Measurements from ENCODE around the gene KCNIP2.
"Not testable (repeated sequence)": the region's sequence is repeated elsewhere in the genome, so short reads cannot be mapped to it uniquely, and the experiment has no call there.

Gene KCNIP2

GRCh38 chr10:101827919-101828600 lies 15.5 kb downstream of the KCNIP2 start:
- no peak for ATAC-seq

DNA sequence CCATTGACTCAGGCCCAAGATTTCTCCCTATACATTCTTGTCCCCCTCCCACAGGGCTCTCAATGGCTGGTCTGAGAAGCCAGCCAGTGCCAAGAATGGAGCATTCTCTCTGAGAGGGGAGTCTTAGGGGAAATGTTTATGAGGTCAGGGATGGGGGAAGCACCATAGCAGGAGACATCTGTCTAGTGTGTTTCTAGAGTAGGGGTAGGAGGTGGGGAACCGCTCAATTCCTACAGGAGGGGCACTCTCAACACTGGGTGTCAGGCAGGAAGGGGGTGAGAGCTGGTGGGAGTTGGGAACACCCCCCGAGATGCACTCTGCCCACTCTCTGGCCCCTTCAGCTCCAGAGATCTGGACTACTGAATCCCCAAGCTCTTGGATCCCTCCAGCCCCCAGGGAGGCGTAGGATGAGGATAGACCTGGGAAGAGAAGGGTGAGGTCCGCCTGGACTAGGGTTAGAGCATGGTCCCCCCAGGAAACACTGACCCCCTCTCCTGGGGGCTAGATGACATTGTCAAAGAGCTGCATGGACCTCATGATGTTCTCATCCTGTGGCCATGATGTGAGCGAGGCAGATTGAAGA lies 16.7 kb downstream of the KCNIP2 start:
- no peak for ATAC-seq

GRCh38 chr10:101824736-101825135 lies 18.9 kb downstream of the KCNIP2 start:
- no peak for ATAC-seq

- ATAC-seq = peak; percentile 18 to 33
Observed at GRCh38 chr10:101818872-101819633, 24.5 kb downstream of the KCNIP2 start.

DNA sequence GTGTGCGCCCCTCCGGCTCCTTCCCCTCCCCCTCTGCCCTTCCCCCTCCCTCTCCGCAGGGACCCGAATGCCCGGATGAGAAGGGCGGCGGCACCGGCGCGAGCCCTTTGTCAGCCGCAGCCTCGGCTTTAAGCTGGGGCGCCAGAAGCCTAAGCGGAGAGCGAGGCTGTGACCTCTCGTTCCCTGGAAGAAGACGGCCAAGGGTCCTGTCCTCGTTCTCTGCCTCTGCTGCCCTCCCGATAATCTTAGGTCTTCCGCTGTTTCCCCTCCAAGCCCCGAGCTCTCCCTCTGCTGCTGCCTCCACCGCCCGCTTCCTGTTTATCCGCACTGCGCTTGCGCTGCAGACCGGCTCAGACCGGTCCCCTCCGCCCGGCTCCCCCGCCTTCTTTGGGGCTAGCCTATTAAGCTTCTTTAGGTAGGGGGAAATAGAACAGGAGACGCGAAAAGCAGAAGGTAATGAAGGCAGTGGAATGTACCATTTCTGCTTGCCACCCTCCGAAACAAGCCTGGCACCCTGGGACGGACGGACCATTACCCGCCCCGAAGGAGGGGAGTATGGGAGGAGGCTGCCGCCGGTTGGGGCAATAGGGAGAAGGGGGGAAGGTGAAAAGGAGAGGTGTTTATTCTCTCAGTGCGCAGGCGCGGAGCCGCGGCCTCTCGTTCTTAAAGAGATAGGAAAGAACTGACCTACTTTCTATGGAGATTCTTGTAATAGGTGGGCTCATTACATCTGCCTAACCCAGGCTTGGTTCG lies 25.3 kb downstream of the KCNIP2 start, which contains the start of gene OGA:
OGA (minus strand) TSS at position 326 of the 753 bp plus-strand sequence. CDS start 422 bp downstream, outside the sequence.
- peak; percentile 92 to 94 for ATAC-seq

- ATAC-seq = peak; percentile 0
Observed at GRCh38 chr10:101817337-101818118, 26.1 kb downstream of the KCNIP2 start.

DNA sequence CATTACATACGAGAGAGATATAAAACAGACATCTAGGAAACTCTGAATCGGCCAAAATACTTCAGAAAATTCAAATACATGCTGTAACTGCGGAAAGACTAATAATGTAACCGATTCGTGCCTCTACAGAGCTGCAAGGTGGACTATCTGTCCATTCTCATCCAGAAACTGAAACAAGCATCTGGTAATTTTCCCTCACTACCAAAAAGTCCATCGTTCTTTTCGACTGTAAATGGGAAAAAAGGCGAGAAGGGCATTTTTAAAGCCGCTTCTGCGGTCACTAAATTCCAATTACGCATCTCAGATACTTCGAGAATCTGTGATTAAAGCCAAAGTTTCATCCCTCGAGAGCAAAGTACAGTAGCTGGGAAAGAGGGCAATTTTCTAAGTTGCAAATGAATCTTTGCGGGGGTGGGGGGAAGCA lies 26.7 kb downstream of the KCNIP2 start:
- no peak for ATAC-seq

DNA sequence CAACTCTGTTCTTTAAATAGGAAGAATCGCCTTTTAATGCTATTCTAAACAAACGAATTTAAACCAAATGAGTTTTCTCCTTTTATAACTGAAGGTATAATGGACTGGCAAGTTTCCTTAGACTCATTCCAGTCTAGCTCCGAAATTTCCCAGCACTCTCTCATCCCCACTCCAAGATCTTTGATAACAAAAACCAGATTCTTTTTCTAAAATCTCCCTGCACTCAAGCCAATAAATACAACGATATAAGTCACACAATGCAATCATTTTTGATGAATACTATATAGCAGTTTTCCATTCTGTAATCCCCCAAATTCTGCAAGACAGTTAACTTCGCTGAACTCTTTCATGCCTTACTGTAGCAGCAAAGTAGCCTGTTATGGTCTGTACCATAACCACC lies 27.2 kb downstream of the KCNIP2 start:
- ATAC-seq = no peak

GRCh38 chr10:101814466-101815071 lies 29.0 kb downstream of the KCNIP2 start:
- ATAC-seq = peak; percentile 38 to 51

- no peak for ATAC-seq
Observed at GRCh38 chr10:101812606-101813005, 31.0 kb downstream of the KCNIP2 start.

GRCh38 chr10:101807158-101807557 lies 36.4 kb downstream of the KCNIP2 start:
- ATAC-seq = no peak

GRCh38 chr10:101803511-101803910 lies 40.1 kb downstream of the KCNIP2 start:
- ATAC-seq = no peak

DNA sequence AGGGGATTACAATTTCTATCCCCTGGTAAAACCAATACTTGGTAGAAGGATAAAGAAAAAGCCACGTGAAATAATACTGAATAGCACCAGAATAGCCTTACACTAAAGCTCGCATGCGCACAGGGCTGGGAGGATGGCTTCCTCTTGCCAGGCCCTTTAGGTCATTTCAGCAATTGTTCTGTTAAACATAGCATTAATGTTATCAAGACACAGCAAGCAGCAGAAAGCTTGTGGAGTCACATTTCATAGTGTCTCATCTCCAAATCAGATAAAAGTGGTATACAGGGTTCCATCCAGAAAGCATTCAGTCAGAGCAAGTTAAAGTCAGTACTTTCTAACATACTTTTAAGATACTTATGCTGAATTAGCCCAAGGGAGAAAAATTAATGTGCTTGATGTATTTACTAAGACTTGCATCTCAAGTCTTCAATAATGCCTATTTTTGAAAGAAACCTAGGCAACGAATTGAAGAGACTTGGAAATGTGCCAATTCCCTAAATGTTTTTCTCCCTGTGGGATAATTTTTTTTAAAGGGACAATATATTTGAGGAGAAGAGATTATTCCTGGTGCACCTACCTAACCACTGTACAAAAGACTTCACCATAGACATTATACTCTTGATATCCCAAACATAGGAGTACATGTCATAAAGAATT lies 46.1 kb downstream of the KCNIP2 start:
- no peak for ATAC-seq

- no peak for ATAC-seq
Observed at GRCh38 chr10:101793526-101793925, 50.1 kb downstream of the KCNIP2 start.

DNA sequence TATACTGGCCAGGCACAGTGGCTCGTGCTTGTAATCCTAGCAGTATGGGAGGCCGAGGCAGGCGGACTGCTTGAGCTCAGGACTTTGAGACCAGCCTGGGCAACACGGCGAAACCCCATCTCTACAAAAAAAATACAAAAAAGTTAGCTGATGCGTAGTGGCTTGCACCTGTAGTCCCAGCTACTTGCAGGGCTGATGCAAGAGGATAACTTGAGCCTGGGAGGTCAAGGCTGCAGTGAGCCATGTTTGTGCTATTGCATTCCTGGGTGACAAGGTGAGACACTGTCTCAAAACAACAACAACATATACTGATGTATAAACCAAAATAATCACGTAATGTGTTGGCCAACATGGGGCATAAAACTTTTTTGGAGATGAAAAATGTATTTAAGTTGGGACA lies 53.9 kb downstream of the KCNIP2 start:
- ATAC-seq = no peak

DNA sequence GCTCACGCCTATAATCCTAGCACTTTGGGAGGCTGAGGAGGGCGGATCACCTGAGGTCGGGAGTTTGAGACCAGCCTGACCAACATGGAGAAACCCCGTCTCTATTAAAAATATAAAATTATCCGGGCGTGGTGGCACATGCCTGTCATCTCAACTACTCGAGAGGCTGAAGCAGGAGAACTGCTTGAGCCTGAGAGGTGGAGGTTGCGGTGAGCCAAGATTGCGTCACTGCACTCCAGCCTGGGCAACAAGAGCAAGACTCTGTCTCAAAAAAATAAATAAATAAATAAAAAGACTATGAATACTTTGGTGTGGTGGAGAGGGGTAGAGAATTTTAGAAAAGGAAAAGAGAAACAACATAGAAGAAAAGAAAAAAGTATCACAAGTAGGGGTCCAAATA lies 54.4 kb downstream of the KCNIP2 start:
- not testable (repeated sequence) for ATAC-seq

GRCh38 chr10:101785801-101786200 lies 57.8 kb downstream of the KCNIP2 start:
- ATAC-seq = no peak

GRCh38 chr10:101784558-101784957 lies 59.0 kb downstream of the KCNIP2 start:
- no peak for ATAC-seq

- ATAC-seq = no peak
Observed at GRCh38 chr10:101783736-101784118, 59.9 kb downstream of the KCNIP2 start.

DNA sequence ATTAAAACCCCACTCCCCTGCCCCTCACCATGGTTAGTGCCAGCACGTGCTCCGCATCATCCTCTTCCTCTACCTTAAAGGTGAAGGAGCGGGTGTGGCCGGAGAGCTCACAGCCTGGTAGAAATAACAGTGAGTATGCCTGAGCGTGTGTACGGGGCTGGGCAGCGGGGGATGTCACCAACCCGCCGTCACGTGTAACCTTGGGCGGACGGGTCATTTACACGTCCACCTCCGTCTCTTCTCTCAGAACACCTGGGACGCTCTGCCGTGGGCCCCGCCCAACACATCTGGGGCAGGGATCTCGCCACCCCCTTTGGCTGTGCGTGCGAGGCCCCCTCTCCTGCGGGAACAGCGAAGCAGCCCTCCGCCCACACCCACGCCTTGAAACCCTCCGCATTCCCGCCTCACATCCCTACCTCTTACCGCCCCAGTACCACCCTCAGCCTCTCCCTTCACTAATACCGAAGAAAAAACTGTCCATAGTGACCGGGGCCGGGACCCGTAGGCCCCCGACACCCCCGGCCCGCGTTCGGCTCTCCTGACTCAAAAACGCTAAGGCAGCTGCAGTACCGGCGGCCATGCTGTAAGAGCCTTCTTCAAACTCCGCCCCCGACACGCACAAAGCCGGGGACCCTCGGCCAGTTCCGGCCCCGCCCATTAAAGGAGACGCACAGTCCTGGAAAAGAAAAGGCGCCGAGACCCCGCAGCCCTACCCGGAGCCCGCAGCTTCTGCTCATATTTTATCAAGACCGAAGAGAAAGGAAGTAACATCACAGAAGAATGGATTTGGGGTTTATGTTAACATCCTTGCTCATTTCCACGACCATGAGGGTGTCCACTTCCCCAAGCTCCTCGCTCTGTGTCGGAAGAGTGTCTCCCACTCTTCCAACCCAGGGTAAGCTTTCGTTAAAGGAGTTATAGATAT lies 60.5 kb downstream of the KCNIP2 start, which contains the start of gene NPM3:
NPM3 (minus strand) TSS at position 636 of the 925 bp plus-strand sequence; CDS start at position 580, 56 bp downstream.
- ATAC-seq = peak; percentile 83 to 88
